Prostate gland (tissue), 2 donors: ENCODE measurements around the gene SF1.

Source experiments
- POLR2A ChIP-seq: fragments of 450-650 bp; IDR thresholded peaks from one replicate; pipeline ENCODE4 v1.6.1; 2016; ENCODE audit warnings: antibody characterized with exemption, mild to moderate bottlenecking
- POLR2AphosphoS5 ChIP-seq: sonication (generic); formaldehyde crosslinking; IDR thresholded peaks from one replicate; pipeline ENCODE4 v1.6.1; 2017; ENCODE audit warnings: antibody characterized with exemption
- TF ChIP-seq, protein P1 (sequence below), 4 experiments: fragments of 200-600 bp in 2 of 4; fragments of 450-650 bp in 2 of 4; sonication (generic) in 2 of 4; IDR thresholded peaks; 1 replicate in 3 of 4; 2 replicates in 1 of 4; pipeline ENCODE4 v1.5.1; 2016 to 2019; ENCODE audit warnings: antibody characterized with exemption in 4 of 4, mild to moderate bottlenecking in 2 of 4, moderate library complexity in 2 of 4

DNA sequence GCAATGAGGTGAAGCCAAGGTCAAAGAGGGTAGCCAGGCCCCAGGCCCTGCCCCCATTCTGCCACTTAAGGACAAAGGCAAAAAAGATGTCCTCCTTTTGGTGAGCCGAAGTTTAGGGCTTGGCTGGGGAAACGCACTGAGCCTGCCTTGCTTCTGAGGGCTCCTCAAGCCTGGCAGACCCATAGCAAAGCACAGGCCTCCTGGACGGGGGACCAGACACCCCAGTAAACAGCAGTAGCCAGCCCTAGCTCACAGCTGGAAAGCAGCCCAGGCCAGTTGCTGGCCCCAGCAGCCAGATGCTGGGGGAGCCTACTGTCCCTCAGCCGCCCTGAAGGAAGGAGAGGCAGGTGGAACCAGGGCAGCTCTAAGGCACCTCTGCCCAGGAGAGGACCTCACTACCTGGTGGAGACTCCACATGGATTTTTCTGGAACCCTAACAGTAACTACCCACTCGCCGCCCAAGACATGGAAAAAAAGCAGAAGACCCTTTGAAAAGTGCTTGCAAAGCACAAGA, 14.8 kb downstream of the SF1 start:
- TF ChIP-seq, protein P1, sequence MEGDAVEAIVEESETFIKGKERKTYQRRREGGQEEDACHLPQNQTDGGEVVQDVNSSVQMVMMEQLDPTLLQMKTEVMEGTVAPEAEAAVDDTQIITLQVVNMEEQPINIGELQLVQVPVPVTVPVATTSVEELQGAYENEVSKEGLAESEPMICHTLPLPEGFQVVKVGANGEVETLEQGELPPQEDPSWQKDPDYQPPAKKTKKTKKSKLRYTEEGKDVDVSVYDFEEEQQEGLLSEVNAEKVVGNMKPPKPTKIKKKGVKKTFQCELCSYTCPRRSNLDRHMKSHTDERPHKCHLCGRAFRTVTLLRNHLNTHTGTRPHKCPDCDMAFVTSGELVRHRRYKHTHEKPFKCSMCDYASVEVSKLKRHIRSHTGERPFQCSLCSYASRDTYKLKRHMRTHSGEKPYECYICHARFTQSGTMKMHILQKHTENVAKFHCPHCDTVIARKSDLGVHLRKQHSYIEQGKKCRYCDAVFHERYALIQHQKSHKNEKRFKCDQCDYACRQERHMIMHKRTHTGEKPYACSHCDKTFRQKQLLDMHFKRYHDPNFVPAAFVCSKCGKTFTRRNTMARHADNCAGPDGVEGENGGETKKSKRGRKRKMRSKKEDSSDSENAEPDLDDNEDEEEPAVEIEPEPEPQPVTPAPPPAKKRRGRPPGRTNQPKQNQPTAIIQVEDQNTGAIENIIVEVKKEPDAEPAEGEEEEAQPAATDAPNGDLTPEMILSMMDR (IDR thresholded peaks at IDR 0.05), result no peak
- TF ChIP-seq POLR2AphosphoS5, result no peak
- TF ChIP-seq POLR2A, result no peak
